Peyer's patch (tissue), 4 donors: ENCODE measurements around the gene OR7G3.

Experiments
- POLR2A ChIP-seq, 2 donors: fragments of 450-650 bp; IDR thresholded peaks; one replicate each; pipeline ENCODE4 v1.5.1; 2017; ENCODE audit warnings: antibody characterized with exemption in 2 of 2, mild to moderate bottlenecking in 2 of 2, moderate library complexity in 2 of 2
- TF ChIP-seq, protein P1 (sequence below), 6 experiments: fragments of 450-650 bp in 4 of 6; fragments of 200-600 bp in 2 of 6; sonication (generic) in 1 of 6; IDR thresholded peaks; one replicate each; pipeline ENCODE4 v1.5.1; 2017 to 2019; ENCODE audit warnings: antibody characterized with exemption in 6 of 6, mild to moderate bottlenecking in 3 of 6, moderate library complexity in 1 of 6

DNA sequence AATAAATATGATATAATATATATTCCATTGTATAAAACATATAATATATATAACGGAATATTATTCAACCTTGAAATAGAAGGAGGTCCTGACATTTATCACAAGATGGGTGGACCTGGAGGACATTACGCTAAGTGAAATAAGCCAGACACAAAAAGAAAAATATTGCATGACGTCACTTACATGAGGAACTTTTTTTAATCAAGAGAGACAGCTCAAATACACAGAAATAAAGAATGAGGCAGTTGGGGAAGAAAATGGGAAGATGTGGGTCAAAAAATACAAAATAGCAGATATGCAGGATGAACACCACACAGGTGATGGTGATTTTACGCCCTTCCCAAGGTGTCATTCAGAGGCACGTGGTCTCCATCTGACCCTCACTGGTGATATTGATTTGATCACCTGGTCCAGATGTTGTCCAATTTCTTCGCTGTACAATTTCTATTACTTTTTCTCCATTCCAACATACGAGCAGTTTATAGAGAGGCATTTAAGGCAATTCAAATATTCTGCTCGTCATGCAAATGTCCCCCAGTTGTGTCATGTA, 12.9 kb upstream of the OR7G3 start:
- TF ChIP-seq, protein P1, sequence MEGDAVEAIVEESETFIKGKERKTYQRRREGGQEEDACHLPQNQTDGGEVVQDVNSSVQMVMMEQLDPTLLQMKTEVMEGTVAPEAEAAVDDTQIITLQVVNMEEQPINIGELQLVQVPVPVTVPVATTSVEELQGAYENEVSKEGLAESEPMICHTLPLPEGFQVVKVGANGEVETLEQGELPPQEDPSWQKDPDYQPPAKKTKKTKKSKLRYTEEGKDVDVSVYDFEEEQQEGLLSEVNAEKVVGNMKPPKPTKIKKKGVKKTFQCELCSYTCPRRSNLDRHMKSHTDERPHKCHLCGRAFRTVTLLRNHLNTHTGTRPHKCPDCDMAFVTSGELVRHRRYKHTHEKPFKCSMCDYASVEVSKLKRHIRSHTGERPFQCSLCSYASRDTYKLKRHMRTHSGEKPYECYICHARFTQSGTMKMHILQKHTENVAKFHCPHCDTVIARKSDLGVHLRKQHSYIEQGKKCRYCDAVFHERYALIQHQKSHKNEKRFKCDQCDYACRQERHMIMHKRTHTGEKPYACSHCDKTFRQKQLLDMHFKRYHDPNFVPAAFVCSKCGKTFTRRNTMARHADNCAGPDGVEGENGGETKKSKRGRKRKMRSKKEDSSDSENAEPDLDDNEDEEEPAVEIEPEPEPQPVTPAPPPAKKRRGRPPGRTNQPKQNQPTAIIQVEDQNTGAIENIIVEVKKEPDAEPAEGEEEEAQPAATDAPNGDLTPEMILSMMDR (IDR thresholded peaks at IDR 0.05) = no peak
- no peak for TF ChIP-seq POLR2A (IDR thresholded peaks at IDR 0.05)
